OCI-LY1 (cell line): ENCODE measurements around the gene ASPRV1.

Experiments
- H2AFZ ChIP-seq: fragments of 200-600 bp; sonication (generic), shearing (Covaris generic); 2 replicates; pipeline ENCODE4 v1.6.0; 2014; ENCODE audit warnings: antibody characterized with exemption, mild to moderate bottlenecking, low read length
- H3F3A ChIP-seq: fragments of 200-600 bp; sonication (generic), shearing (Covaris generic); 2 replicates; pipeline ENCODE4 v1.6.0; 2014; ENCODE audit warnings: mild to moderate bottlenecking, antibody characterized with exemption, low read length, moderate library complexity; ENCODE audit not compliant: insufficient read depth
- H3K27ac ChIP-seq: fragments of 200-600 bp; sonication (generic); 2 replicates; pipeline ENCODE4 v1.5.1; 2014; ENCODE audit warnings: low read length, mixed run types, mild to moderate bottlenecking, low read depth; ENCODE audit not compliant: poor library complexity, severe bottlenecking
- H3K27me3 ChIP-seq: fragments of 200-600 bp; sonication (generic); 2 replicates; pipeline ENCODE4 v1.6.0; 2014; ENCODE audit warnings: antibody characterized with exemption, mild to moderate bottlenecking, low read length, moderate library complexity; ENCODE audit not compliant: insufficient read depth
- H3K36me3 ChIP-seq: fragments of 200-600 bp; sonication (generic); 2 replicates; pipeline ENCODE4 v1.6.1; 2014; ENCODE audit warnings: mild to moderate bottlenecking, antibody characterized with exemption, low read length, moderate library complexity, mixed read lengths; ENCODE audit not compliant: insufficient read depth
- H3K4me1 ChIP-seq: fragments of 200-600 bp; sonication (generic); 2 replicates; pipeline ENCODE4 v1.5.1; 2014; ENCODE audit warnings: mild to moderate bottlenecking, low read length, moderate library complexity; ENCODE audit not compliant: insufficient read depth, severe bottlenecking
- H3K4me2 ChIP-seq: fragments of 200-600 bp; sonication (generic), shearing (Covaris generic); 2 replicates; pipeline ENCODE4 v1.6.1; 2014; ENCODE audit warnings: low read length
- H3K4me3 ChIP-seq: fragments of 200-600 bp; sonication (generic); 2 replicates; pipeline ENCODE4 v1.5.1; 2014; ENCODE audit warnings: low read length, low read depth, mild to moderate bottlenecking, mixed read lengths; ENCODE audit not compliant: poor library complexity, severe bottlenecking
- H3K79me2 ChIP-seq: fragments of 200-600 bp; shearing (Covaris generic); 2 replicates; pipeline ENCODE4 v1.6.1; 2016; ENCODE audit warnings: mixed run types, low read length, mixed read lengths; ENCODE audit not compliant: insufficient read depth
- H3K9ac ChIP-seq: fragments of 200-600 bp; sonication (generic), shearing (Covaris generic); 2 replicates; pipeline ENCODE4 v1.6.1; 2014; ENCODE audit warnings: mild to moderate bottlenecking, low read length, mixed read lengths
- H3K9me2 ChIP-seq: fragments of 200-600 bp; sonication (generic), shearing (Covaris generic); 2 replicates; pipeline ENCODE4 v1.6.1; 2014; ENCODE audit warnings: low read depth, mild to moderate bottlenecking, low read length, mixed read lengths
- H3K9me3 ChIP-seq: fragments of 200-600 bp; shearing (Covaris generic); 2 replicates; pipeline ENCODE4 v1.6.1; 2014; ENCODE audit warnings: low read length, mixed read lengths
- H4K20me1 ChIP-seq: fragments of 200-600 bp; sonication (generic), shearing (Covaris generic); 2 replicates; pipeline ENCODE4 v1.6.0; 2016; ENCODE audit warnings: mild to moderate bottlenecking, low read length; ENCODE audit not compliant: insufficient read depth
- CTCF ChIP-seq: fragments of 200-600 bp; sonication (generic), shearing (Covaris generic); IDR thresholded peaks from 2 replicates; pipeline ENCODE4 v1.5.1; 2017; ENCODE audit warnings: mild to moderate bottlenecking, antibody characterized with exemption, low read length, moderate library complexity, mixed read lengths
- EZH2 ChIP-seq: fragments of 200-600 bp; sonication (generic), shearing (Covaris generic); IDR thresholded peaks from 2 replicates; pipeline ENCODE4 v1.8.0; 2017; ENCODE audit warnings: borderline replicate concordance, mixed run types, mild to moderate bottlenecking, antibody characterized with exemption, low read length, moderate library complexity, mixed read lengths

The ASPRV1 gene

GRCh38 chr2:70005752-70006446 lies 44.5 kb upstream of the ASPRV1 start:
- Histone ChIP-seq H3K27me3 (no peaks in the 10 kb centered on the region), H3K9ac (no peak overlapping the region), H3K9me3 (no peaks in the 10 kb centered on the region), H3K79me2 (no peaks in the 10 kb centered on the region), H4K20me1 (no peaks in the 10 kb centered on the region), H3K4me2 (no peak overlapping the region), H3K9me2 (no peaks in the 10 kb centered on the region), H3K4me1 (peaks cover 13% of the 10 kb centered on the region), H3F3A (no peaks in the 10 kb centered on the region), H3K36me3 (no peaks in the 10 kb centered on the region), H3K4me3 (no peak overlapping the region), H2AFZ (no peak overlapping the region), H3K27ac (no peak overlapping the region)
- TF ChIP-seq CTCF: peak; percentile 15; the same call in 1 of the 2 replicates
- TF ChIP-seq EZH2: no peak

- Histone ChIP-seq H2AFZ (no peak overlapping the region), H3F3A (no peaks in the 10 kb centered on the region), H3K4me1 (peaks cover 8% of the 10 kb centered on the region), H3K79me2 (no peaks in the 10 kb centered on the region), H3K4me3 (no peak overlapping the region), H3K9me2 (no peaks in the 10 kb centered on the region), H3K27ac (no peak overlapping the region), H4K20me1 (no peaks in the 10 kb centered on the region), H3K9ac (no peak overlapping the region), H3K4me2 (no peak overlapping the region), H3K9me3 (no peaks in the 10 kb centered on the region), H3K36me3 (no peaks in the 10 kb centered on the region), H3K27me3 (no peaks in the 10 kb centered on the region)
- TF ChIP-seq CTCF (no peak), EZH2 (no peak)
Measured at GRCh38 chr2:70005216-70005615, 43.8 kb upstream of the ASPRV1 start.

- H3K36me3 ChIP-seq: no peaks in the 10 kb centered on the region
- no peak overlapping the region for H3K27ac ChIP-seq
- no peaks in the 10 kb centered on the region for H3K79me2 ChIP-seq
- no peaks in the 10 kb centered on the region for H3K9me3 ChIP-seq
- no peak overlapping the region for H3K9ac ChIP-seq
- H4K20me1 ChIP-seq: no peaks in the 10 kb centered on the region
- H3K4me2 ChIP-seq: no peak overlapping the region
- H2AFZ ChIP-seq: no peak overlapping the region
- no peaks in the 10 kb centered on the region for H3K27me3 ChIP-seq
- H3F3A ChIP-seq: no peaks in the 10 kb centered on the region
- no peak overlapping the region for H3K4me3 ChIP-seq
- TF ChIP-seq EZH2 (no peak), CTCF (no peak)
- peaks cover 6% of the 10 kb centered on the region for H3K4me1 ChIP-seq
- no peaks in the 10 kb centered on the region for H3K9me2 ChIP-seq
Measured at GRCh38 chr2:70003093-70003830, 41.8 kb upstream of the ASPRV1 start.
